Panc1 (cell line): ENCODE measurements around the gene ARL11. TPM values are rescaled to one million over a fixed set of nuclear protein-coding genes. Genes with fewer than 3 reads are reported as not detected.

Experiments used
- ATAC-seq: fragments of 200-7000 bp; cut with Tn5 transposase; 2 replicates; pipeline ENCODE4 v1.9.1; 2020; ENCODE audit warnings: mild to moderate bottlenecking, moderate library complexity
- BruUV-seq: library from RNA; stranded (reverse); fragments of 400-500 nt; replicated peaks from 2 replicates; lab custom pipeline; 2021; lab: Mats Ljungman, UMichigan
- CTCF ChIA-PET: fragments of 300-600 bp; sonication (Branson Sonifier 250); formaldehyde crosslinking; loops from one replicate; lab custom pipeline; 2022; ENCODE audit warnings: antibody characterized with exemption; lab: Charles Lee
- POLR2A ChIA-PET: fragments of 300-600 bp; sonication (Branson Sonifier 250); formaldehyde crosslinking; loops from one replicate; lab custom pipeline; 2022; ENCODE audit warnings: antibody characterized with exemption; lab: Charles Lee
- DNase-seq: peaks from one replicate; pipeline ENCODE4 v3.0.0-alpha.2; 2010; ENCODE audit warnings: low read depth, low spot score
- H3K27ac ChIP-seq: 2 replicates; pipeline ENCODE4 v1.5.1; 2011; ENCODE audit warnings: mild to moderate bottlenecking, low read length, inconsistent platforms
- H3K27me3 ChIP-seq: fragments of 200-500 bp; sonication (Bioruptor generic); 2 replicates; pipeline ENCODE4 v1.6.0; 2014; ENCODE audit warnings: low read length, inconsistent platforms; ENCODE audit not compliant: control insufficient read depth, insufficient read depth
- H3K36me3 ChIP-seq: fragments of 200-500 bp; sonication (Bioruptor generic); 2 replicates; pipeline ENCODE4 v1.5.1; 2014; ENCODE audit warnings: inconsistent platforms, mild to moderate bottlenecking, low read length, moderate library complexity; ENCODE audit not compliant: control insufficient read depth, insufficient read depth
- H3K4me1 ChIP-seq: 2 replicates; pipeline ENCODE4 v1.5.1; 2011; ENCODE audit warnings: inconsistent platforms, mild to moderate bottlenecking, low read length, moderate library complexity; ENCODE audit not compliant: control insufficient read depth, insufficient read depth
- H3K4me3 ChIP-seq, 2 experiments: 2 replicates each; pipeline ENCODE4 v1.5.1; 2011 to 2012; ENCODE audit warnings: low read depth in 2 of 2, low read length in 2 of 2, mild to moderate bottlenecking in 2 of 2, inconsistent platforms in 1 of 2, moderate library complexity in 1 of 2
- H3K9me3 ChIP-seq: fragments of 200-500 bp; sonication (Bioruptor generic); 2 replicates; pipeline ENCODE4 v1.5.1; 2014; ENCODE audit warnings: low read depth, mild to moderate bottlenecking, inconsistent platforms, low read length, moderate library complexity; ENCODE audit not compliant: control insufficient read depth, insufficient read depth
- CTCF ChIP-seq: fragments of 450-650 bp; IDR thresholded peaks from 2 replicates; pipeline ENCODE4 v1.5.1; 2017; ENCODE audit warnings: mild to moderate bottlenecking
- POLR2AphosphoS5 ChIP-seq: IDR thresholded peaks from 2 replicates; pipeline ENCODE4 v1.6.1; 2012; ENCODE audit warnings: mild to moderate bottlenecking, low read depth, low read length, moderate library complexity
- REST ChIP-seq, 2 experiments: IDR thresholded peaks; 2 replicates each; pipeline ENCODE4 v1.6.1; 2011 to 2012; ENCODE audit warnings: low read depth in 2 of 2, control low read depth in 1 of 2, low read length in 1 of 2, mild to moderate bottlenecking in 1 of 2, moderate library complexity in 1 of 2; ENCODE audit not compliant: insufficient read depth in 1 of 2
- SIN3A ChIP-seq: IDR thresholded peaks from 2 replicates; pipeline ENCODE4 v1.6.1; 2012; ENCODE audit warnings: low read depth, mild to moderate bottlenecking, low read length, moderate library complexity, borderline replicate concordance; ENCODE audit not compliant: insufficient read depth
- TCF7L2 ChIP-seq: IDR thresholded peaks from 2 replicates; pipeline ENCODE4 v1.6.1; 2011; ENCODE audit warnings: mild to moderate bottlenecking, low read depth, low read length, inconsistent platforms
- in situ Hi-C: cut with HindIII; loops from 2 replicates; pipeline ENCODE4 v1.10.0; 2016; ENCODE audit warnings: low sequenced_read_pairs, low pct_unique_long_range_greater_than_20kb
- intact Hi-C: fragments of 100-400 bp; cut with micrococcal nuclease; formaldehyde crosslinking; loops from one replicate; pipeline ENCODE4 v1.10.0; 2022; ENCODE audit not compliant: unreplicated experiment
- total RNA-seq: library from RNA; stranded (reverse); gene quantifications from one replicate; pipeline ENCODE4 v1.2.1, GENCODE V29; 2021; ENCODE audit not compliant: unreplicated experiment

Gene ARL11
- total RNA-seq, 1 experiment from 2014 or later = not detected

- Histone ChIP-seq H3K27me3 (no peaks in the 10 kb centered on the region), H3K27ac (no peak overlapping the region), H3K4me1 (0 out of 2 replicates have a peak, but pooled peaks cover 3% of the 10 kb centered on the region), H3K36me3 (no peaks in the 10 kb centered on the region), H3K9me3 (no peaks in the 10 kb centered on the region; the same call in 1 of the 2 replicates), H3K4me3 (no peak overlapping the region)
- no peak for TF ChIP-seq REST (IDR thresholded peaks at IDR 0.05; ENCODE audit: insufficient read depth in 1 of 2, low read depth in 2 of 2, low read length in 1 of 2)
- no peak for TF ChIP-seq SIN3A
- no peak for TF ChIP-seq CTCF
- TF ChIP-seq TCF7L2 = no peak
- TF ChIP-seq POLR2AphosphoS5 = no peak
- in situ Hi-C loops = no loop called here
- CTCF ChIA-PET = no interaction called here
- ATAC-seq (no peak), DNase-seq (no peak)
- intact Hi-C loops = no loop called here
- no TSS peak for BruUV-seq
- POLR2A ChIA-PET = no interaction called here
Observed at GRCh38 chr13:49681842-49682435, 53.6 kb downstream of the ARL11 start.

Other genes with a start within 250 kb of the ARL11 start
- 6.6 TPM for gene CAB39L, start 184.4 kb upstream of the ARL11 start, total RNA-seq
- 6.1 TPM for gene SETDB2, start 184.2 kb upstream of the ARL11 start, total RNA-seq
- gene PHF11, start 132.6 kb upstream of the ARL11 start, total RNA-seq = 15.7 TPM
- 14.8 TPM for gene RCBTB1, start 42.9 kb upstream of the ARL11 start, total RNA-seq
- 60.9 TPM for gene EBPL, start 63.0 kb downstream of the ARL11 start, total RNA-seq
- 36.8 TPM for gene KPNA3, start 164.2 kb downstream of the ARL11 start, total RNA-seq